Ovary (tissue), 9 donors: ENCODE data around the gene VDAC2. TPM values are rescaled to one million over a fixed set of nuclear protein-coding genes. Genes with fewer than 3 reads are reported as not detected.

ENCODE experiments used
- DNase-seq, 5 donors: peaks; one replicate each; pipeline ENCODE4 v3.0.0-alpha.2; 2019 to 2020
- H3K27ac ChIP-seq, 2 donors: fragments of 200-600 bp; one replicate each; pipeline versions ENCODE4 v1.5.1 to v1.8.0; 2019 to 2022
- H3K27me3 ChIP-seq: fragments of 200-600 bp; one replicate; pipeline ENCODE4 v1.8.0; 2022
- H3K36me3 ChIP-seq: fragments of 200-600 bp; sonication (generic); one replicate; pipeline ENCODE4 v1.5.1; 2019
- H3K4me1 ChIP-seq: one replicate; pipeline ENCODE4 v1.8.1; 2013; ENCODE audit warnings: mild to moderate bottlenecking, moderate library complexity; ENCODE audit not compliant: insufficient read depth
- H3K4me3 ChIP-seq: fragments of 200-600 bp; sonication (generic); one replicate; pipeline ENCODE4 v1.5.1; 2017
- H3K9me3 ChIP-seq, 2 donors: fragments of 200-600 bp in 1 of 2; sonication (generic) in 1 of 2; one replicate each; pipeline versions ENCODE4 v1.5.1 to v1.8.1; 2013 to 2019; ENCODE audit warnings: mild to moderate bottlenecking in 1 of 2, moderate library complexity in 1 of 2
- EP300 ChIP-seq: sonication (generic); formaldehyde crosslinking; IDR thresholded peaks from one replicate; pipeline ENCODE4 v1.6.1; 2017; ENCODE audit warnings: antibody characterized with exemption
- POLR2A ChIP-seq: fragments of 450-650 bp; IDR thresholded peaks from one replicate; pipeline ENCODE4 v1.6.1; 2017; ENCODE audit warnings: antibody characterized with exemption, mild to moderate bottlenecking, moderate library complexity
- WGBS, 3 donors: extraction: QIAGEN DNeasy Blood & Tissue Kit in 1 of 3; methylation state at CpG; one replicate each; pipeline versions ENCODE4 v1.1.5 to v1.1.7; 2013 to 2017; 5-methylcytosine and 5-hydroxymethylcytosine counted together
- intact Hi-C, 4 donors: fragments of 100-400 bp; cut with DNase I; formaldehyde crosslinking; loops; one replicate each; pipeline versions ENCODE4 v1.11.0 to v1.15.1; 2022 to 2023
- polyA plus RNA-seq, 2 donors: library from polyadenylated mRNA; stranded (reverse); fragments of 200-250 nt in 1 of 2; fragments of 350-450 nt in 1 of 2; fragmentation: Illumina TruSeq in 1 of 2; extraction: RNeasy Lipid Tissue Mini Kit (QIAGEN cat#74804) in 1 of 2; gene quantifications; one replicate each; pipeline ENCODE4 v1.2.3, GENCODE V29; 2013 to 2014
- total RNA-seq, 7 donors: library from RNA; depleted of rRNA in 2 of 7; stranded (reverse); fragments of >200 nt in 2 of 7; fragmentation: NEBNext Ultra II Directional in 3 of 7; extraction: Animal tissue kit (Norgen Biotek cat#: 25700) in 3 of 7; gene quantifications; one replicate each; pipeline versions ENCODE4 v1.1.0 to v1.2.4, GENCODE V29; 2016 to 2023
- TF ChIP-seq, protein P1 (sequence below), 3 donors: fragments of 450-650 bp in 2 of 3; fragments of 200-600 bp in 1 of 3; IDR thresholded peaks; one replicate each; pipeline versions ENCODE4 v1.5.1 to v1.8.0; 2016 to 2022; ENCODE audit warnings: antibody characterized with exemption in 3 of 3, mild to moderate bottlenecking in 1 of 3
- donor health status: DM: no; HTN: no; CAD: no; lungs with moderate emphysema.
- donor health status: DM: no; HTN: no; CAD: no.
- donor health status: Bipolar disorder and iron deficiency.
- donor health status: DM: yes; HTN: yes; CAD: no.
- donor health status: DM: no; HTN: no; CAD: no.
- donor health status: DM: yes; HTN: yes; CAD: no.

Gene VDAC2
- total and polyA plus RNA-seq, 9 donors = 106 to 252 (median 141) TPM

GRCh38 chr10:75170215-75170614 lies 40.4 kb upstream of the VDAC2 start:
- TF ChIP-seq, protein P1, sequence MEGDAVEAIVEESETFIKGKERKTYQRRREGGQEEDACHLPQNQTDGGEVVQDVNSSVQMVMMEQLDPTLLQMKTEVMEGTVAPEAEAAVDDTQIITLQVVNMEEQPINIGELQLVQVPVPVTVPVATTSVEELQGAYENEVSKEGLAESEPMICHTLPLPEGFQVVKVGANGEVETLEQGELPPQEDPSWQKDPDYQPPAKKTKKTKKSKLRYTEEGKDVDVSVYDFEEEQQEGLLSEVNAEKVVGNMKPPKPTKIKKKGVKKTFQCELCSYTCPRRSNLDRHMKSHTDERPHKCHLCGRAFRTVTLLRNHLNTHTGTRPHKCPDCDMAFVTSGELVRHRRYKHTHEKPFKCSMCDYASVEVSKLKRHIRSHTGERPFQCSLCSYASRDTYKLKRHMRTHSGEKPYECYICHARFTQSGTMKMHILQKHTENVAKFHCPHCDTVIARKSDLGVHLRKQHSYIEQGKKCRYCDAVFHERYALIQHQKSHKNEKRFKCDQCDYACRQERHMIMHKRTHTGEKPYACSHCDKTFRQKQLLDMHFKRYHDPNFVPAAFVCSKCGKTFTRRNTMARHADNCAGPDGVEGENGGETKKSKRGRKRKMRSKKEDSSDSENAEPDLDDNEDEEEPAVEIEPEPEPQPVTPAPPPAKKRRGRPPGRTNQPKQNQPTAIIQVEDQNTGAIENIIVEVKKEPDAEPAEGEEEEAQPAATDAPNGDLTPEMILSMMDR (IDR thresholded peaks at IDR 0.05) = no peak
- TF ChIP-seq POLR2A (no peak), EP300 (no peak)
- Histone ChIP-seq H3K27ac (no peak overlapping the region), H3K36me3 (no peaks in the 10 kb centered on the region), H3K9me3 (no peaks in the 10 kb centered on the region), H3K4me1 (peaks cover 3% of the 10 kb centered on the region), H3K4me3 (no peak overlapping the region), H3K27me3 (no peaks in the 10 kb centered on the region)
- DNase-seq = no peak
- WGBS, 3 donors = 37 to 51% (median 38%) methylated on average over 1 of the region's 1 CpG
- intact Hi-C loops = no loop called here

DNA sequence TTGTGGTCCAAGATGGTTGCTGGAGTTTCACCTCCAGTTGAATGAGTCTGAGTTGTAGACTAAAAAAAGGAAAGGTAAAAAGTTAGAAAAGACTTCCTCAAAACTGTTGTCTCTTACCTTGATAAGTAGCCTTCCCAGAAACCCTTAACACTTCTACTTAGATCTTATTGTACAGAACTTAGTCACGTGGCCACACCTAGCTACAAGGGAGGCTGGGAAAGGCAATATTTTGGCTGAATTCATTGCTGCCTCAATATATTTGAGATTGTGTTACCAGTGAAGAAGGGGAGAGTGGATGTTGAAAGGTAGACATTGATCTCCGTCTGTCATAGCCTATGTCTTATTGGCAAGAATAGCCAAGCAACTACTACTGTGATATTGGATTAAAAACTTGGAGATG lies 35.5 kb upstream of the VDAC2 start:
- no peak overlapping the region for H3K4me3 ChIP-seq
- peaks cover 1% of the 10 kb centered on the region for H3K4me1 ChIP-seq
- 92 to 99% (median 96%) methylated on average over 2 of the region's 2 CpGs for WGBS, 3 donors
- H3K27ac ChIP-seq = no peak overlapping the region
- no peaks in the 10 kb centered on the region for H3K36me3 ChIP-seq
- intact Hi-C loops = no loop called here
- H3K27me3 ChIP-seq = no peaks in the 10 kb centered on the region
- TF ChIP-seq, protein P1 (IDR thresholded peaks at IDR 0.05) = no peak
- TF ChIP-seq POLR2A (no peak), EP300 (no peak)
- DNase-seq = no peak
- no peaks in the 10 kb centered on the region for H3K9me3 ChIP-seq

DNA sequence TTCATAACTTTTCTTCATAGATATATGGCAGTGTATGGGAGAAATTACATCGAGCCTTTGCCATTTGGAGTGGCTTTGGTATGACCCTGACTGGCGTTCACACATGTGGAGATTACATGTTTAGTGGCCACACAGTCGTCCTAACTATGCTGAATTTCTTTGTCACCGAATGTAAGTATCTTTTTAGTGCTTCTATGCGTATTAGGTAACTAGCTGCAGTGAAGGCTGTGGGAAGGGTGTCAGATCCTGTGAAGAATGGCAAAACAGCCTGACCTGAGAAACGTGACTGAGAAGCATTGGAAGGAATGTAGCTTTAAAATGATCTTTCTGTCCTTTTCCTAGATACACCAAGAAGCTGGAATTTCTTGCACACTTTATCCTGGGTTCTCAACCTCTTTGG lies 34.5 kb upstream of the VDAC2 start:
- DNase-seq = no peak
- Histone ChIP-seq H3K27ac (no peak overlapping the region), H3K27me3 (no peaks in the 10 kb centered on the region), H3K36me3 (no peaks in the 10 kb centered on the region), H3K4me3 (no peak overlapping the region), H3K4me1 (peaks cover 1% of the 10 kb centered on the region), H3K9me3 (no peaks in the 10 kb centered on the region)
- intact Hi-C loops = no loop called here
- WGBS, 3 donors = 88 to 90% (median 90%) methylated on average over 6 of the region's 6 CpGs
- TF ChIP-seq, protein P1 (IDR thresholded peaks at IDR 0.05) = no peak
- TF ChIP-seq POLR2A (no peak), EP300 (no peak)

DNA sequence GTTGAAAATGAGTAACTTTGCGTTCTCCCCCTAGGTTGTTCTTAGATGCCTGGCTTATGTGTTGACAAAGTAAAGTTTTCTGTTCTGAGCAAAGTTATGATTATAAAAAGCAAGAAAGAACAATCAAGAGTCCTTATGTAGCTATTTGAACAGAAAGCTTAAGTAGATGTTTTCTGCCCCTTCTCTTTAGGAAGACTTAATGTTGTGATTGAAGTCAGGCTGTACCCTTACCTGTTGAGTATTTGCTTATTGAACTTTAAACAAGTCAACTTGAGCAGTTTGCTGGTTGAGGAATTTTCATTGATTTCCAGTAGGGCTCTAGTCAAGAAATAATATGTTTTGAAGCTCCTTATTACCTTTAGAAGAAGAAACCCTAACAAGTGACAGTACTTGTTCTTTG lies 33.9 kb upstream of the VDAC2 start:
- Histone ChIP-seq H3K9me3 (no peaks in the 10 kb centered on the region), H3K27me3 (no peaks in the 10 kb centered on the region), H3K4me1 (peaks cover 1% of the 10 kb centered on the region), H3K27ac (no peak overlapping the region), H3K4me3 (no peak overlapping the region), H3K36me3 (no peaks in the 10 kb centered on the region)
- 94 to 98% (median 97%) methylated on average over 1 of the region's 1 CpG for whole genome bisulfite sequencing, 3 donors
- intact Hi-C loops = no loop called here
- TF ChIP-seq POLR2A (no peak), EP300 (no peak)
- TF ChIP-seq, protein P1 (IDR thresholded peaks at IDR 0.05) = no peak
- no peak for DNase-seq
